22Rv1 (cell line): Measurements from ENCODE around the gene EDDM13.

ENCODE experiments used
- H3K27ac ChIP-seq: fragments of 450-650 bp; 2 replicates; pipeline ENCODE4 v1.5.1; 2017
- CTCF ChIP-seq: fragments of 450-650 bp; IDR thresholded peaks from 2 replicates; pipeline ENCODE4 v1.5.1; 2017; ENCODE audit warnings: mild to moderate bottlenecking
- ZFX ChIP-seq: fragments of 450-650 bp; IDR thresholded peaks from 2 replicates; pipeline ENCODE4 v1.6.1; 2017; ENCODE audit warnings: antibody characterized with exemption, borderline replicate concordance

EDDM13 gene

DNA sequence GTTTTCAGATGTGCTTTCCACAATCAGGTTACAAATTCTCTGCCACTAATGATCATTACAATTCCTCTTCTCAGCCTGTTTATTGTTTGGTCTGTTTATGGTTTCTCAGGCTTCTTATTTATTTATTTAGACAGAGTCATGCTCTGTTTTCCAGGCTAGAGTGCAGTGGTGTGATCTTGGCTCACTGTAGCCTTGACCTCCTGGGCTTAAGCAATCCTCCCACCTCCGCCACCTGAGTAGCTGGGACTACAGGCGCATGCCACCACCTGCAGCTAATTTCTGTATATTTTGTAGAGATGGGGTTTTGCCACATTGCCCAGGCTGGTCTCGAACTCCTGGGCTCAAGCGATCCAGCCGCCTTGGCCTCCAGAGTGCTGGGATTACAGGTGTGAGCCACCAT, 44.2 kb downstream of the EDDM13 start:
- TF ChIP-seq ZFX (no peak), CTCF (no peak)
- no peak overlapping the region for H3K27ac ChIP-seq

DNA sequence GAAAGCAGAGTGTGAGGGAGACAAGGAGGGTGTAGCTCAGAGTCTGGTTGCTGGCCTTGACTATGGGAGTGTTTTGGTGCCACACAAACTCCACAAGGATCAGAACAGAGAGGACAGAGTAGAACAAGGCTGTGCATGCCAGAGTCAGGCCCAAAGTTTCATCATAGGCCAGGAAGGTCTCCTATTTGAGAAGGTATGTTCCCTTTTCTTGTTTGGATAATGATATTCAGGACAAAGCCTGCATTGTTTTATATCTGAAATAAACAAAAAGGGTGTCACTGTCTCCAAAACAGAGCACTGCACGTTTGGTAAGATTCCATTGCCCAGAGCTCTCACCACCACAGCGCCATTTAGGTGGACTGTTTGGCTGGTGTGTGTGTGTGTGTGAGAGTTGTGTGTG, 45.2 kb downstream of the EDDM13 start:
- no peak overlapping the region for H3K27ac ChIP-seq
- TF ChIP-seq ZFX (no peak), CTCF (no peak)

DNA sequence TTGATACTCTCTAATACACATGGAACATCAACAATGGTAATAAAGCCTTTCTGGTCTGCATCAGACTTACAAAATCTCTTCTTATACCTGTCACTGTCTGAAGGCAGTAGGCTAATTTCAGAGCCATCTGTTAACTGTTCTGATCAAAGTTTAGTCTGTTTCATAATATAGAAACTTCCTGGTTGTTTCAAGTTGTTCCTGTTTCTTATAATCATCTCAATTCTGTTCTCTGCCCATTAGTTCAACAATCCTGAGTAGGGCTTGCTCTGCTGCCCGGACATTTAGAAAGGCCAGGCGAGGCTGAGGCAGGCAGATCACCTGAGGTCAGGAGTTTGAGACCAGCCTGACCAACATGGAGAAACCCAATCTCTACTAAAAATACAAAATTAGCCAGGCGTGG, 47.4 kb downstream of the EDDM13 start:
- TF ChIP-seq ZFX (no peak), CTCF (no peak)
- H3K27ac ChIP-seq, result no peak overlapping the region

DNA sequence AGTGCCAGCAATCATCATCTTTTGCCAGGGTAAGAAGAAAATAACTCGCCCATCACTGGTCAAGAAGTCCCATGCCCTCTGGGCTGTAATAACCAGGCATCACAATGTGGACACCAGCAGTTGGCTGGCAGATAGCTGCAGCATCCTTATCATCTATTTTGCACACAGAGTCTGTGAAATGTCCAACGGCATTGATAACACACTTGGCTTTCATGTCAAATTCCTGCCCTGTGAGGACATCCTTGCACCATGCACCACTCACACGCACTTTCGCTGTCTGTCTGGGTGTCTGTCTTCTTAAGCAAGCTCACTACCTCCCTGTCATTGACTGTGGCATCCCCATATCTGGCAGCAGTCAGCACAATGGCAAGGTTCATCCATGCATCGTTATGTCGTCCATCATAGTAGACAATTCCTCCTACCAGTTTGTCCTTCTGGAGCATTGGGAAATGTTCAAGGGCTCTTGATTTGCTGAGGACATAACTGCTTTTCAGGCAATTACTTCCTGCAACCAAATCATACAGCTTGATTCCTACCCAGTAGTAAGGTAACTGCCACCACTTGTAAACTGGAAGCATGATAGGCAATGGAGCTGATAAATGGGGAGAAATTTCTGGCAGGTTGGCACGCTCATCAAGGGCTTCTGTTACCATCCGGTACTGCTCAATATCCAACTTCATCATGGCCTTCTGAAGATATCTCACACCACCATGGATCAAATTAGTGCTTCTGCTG, 48.9 kb downstream of the EDDM13 start:
- no peak for TF ChIP-seq ZFX
- TF ChIP-seq CTCF, result no peak
- no peak overlapping the region for H3K27ac ChIP-seq

DNA sequence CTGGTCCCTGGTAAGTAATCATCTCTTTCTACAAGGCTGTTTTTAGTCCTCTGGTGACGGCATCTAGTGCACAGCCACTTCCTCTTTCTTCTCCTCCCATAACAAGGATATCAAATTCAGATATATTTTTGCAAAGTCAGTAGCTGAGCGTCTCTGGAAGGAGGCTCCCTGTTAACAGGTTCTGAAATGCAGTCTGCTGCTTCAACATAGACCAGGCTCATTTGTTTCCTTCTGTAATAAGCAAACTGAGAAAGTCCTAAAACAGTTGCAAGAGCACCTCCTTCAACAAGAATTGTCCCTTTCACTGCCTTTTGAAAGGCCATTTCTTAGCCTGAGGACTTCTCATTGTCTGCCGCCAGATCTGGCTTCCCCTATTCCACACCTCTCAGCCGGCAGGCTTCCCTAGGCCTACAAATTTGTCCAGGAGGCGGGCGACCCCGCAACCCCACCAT, 49.5 kb downstream of the EDDM13 start:
- TF ChIP-seq ZFX, result no peak
- no peak for TF ChIP-seq CTCF

DNA sequence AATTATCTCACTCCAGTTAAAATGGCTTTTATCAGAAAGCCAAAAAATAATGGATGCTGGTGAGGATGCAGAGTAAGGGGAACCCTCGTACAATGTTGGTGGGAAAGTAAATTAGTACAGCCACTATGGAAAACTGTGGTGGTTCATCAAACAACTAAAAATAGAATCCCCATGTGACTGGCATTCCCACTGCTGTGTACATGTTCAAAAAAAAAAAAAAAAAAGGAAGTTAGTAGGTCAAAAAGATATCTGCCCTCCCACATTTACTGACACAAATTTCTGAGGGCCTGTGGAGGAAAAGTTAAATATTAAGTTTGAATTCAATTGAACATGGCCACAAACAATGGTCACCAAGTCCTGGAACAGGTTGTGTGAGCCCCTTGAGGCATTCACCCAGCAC, 51.9 kb downstream of the EDDM13 start:
- TF ChIP-seq ZFX, result no peak
- no peak for TF ChIP-seq CTCF
- H3K27ac ChIP-seq, result no peak overlapping the region

More for the DNA sequence above, 49.5 kb downstream of the EDDM13 start:
- no peak overlapping the region for H3K27ac ChIP-seq

- no peak overlapping the region for H3K27ac ChIP-seq
- TF ChIP-seq ZFX, result no peak
- no peak for TF ChIP-seq CTCF
Measured at GRCh38 chr19:56332695-56333094, 60.1 kb downstream of the EDDM13 start.
